Stimulated activated CD8-positive, alpha-beta memory T cell treated with anti-CD3 and anti-CD28 coated beads, Interleukin-2, amount 100 ng/mL, for 1 hour (primary cell): ENCODE data around the gene TMEM209.

Experiments
- DNase-seq, 2 donors: peaks; one replicate each; pipeline ENCODE4 v3.0.0-alpha.2; 2020; ENCODE audit warnings: low read depth in 2 of 2

Gene TMEM209

GRCh38 chr7:130143986-130144311 is 61.3 kb downstream of the TMEM209 start:
- DNase-seq, result no peak

- no peak for DNase-seq
Observed at GRCh38 chr7:130143334-130143732, 61.9 kb downstream of the TMEM209 start.

GRCh38 chr7:130142654-130143333 is 62.4 kb downstream of the TMEM209 start:
- DNase-seq, result no peak

GRCh38 chr7:130141884-130142653 is 63.1 kb downstream of the TMEM209 start:
- no peak for DNase-seq

GRCh38 chr7:130141161-130141883 is 63.9 kb downstream of the TMEM209 start:
- DNase-seq, result peak in 1 of 2 donors; percentile 5

GRCh38 chr7:130140551-130141160 is 64.5 kb downstream of the TMEM209 start:
- DNase-seq, result no peak

GRCh38 chr7:130139193-130139960 is 65.8 kb downstream of the TMEM209 start:
- no peak for DNase-seq

- DNase-seq, result no peak
Observed at GRCh38 chr7:130137207-130137606, 68.0 kb downstream of the TMEM209 start.

GRCh38 chr7:130136579-130137167 is 68.5 kb downstream of the TMEM209 start:
- no peak for DNase-seq

GRCh38 chr7:130135208-130136205 is 69.7 kb downstream of the TMEM209 start:
- DNase-seq, result no peak

GRCh38 chr7:130134726-130135125 is 70.5 kb downstream of the TMEM209 start:
- no peak for DNase-seq

GRCh38 chr7:130134106-130134636 is 71.0 kb downstream of the TMEM209 start:
- DNase-seq, result no peak

GRCh38 chr7:130133029-130133782 is 72.0 kb downstream of the TMEM209 start:
- no peak for DNase-seq

- DNase-seq, result no peak
Observed at GRCh38 chr7:130131964-130132875, 73.0 kb downstream of the TMEM209 start.

- DNase-seq, result no peak
Observed at GRCh38 chr7:130131191-130131834, 73.9 kb downstream of the TMEM209 start.

GRCh38 chr7:130129011-130129411 is 76.2 kb downstream of the TMEM209 start:
- no peak for DNase-seq

- no peak for DNase-seq
Observed at GRCh38 chr7:130127821-130128317, 77.3 kb downstream of the TMEM209 start.
